Endodermal cell (in vitro differentiated cells): ENCODE data around the gene PHAX. TPM values are rescaled to one million over a fixed set of nuclear protein-coding genes. Genes with fewer than 3 reads are reported as not detected.
A peak's percentile ranks its signal among the peaks of the same experiment; 100 is the strongest.
"Not testable (repeated sequence)": the region's sequence is repeated elsewhere in the genome, so short reads cannot be mapped to it uniquely, and the experiment has no call there.

Experiments used
- DNase-seq: peaks from one replicate; pipeline ENCODE4 v3.0.0-alpha.2; 2017
- H3K27ac ChIP-seq: 2 replicates; pipeline ENCODE4 v1.5.1; 2013; ENCODE audit warnings: mild to moderate bottlenecking, low read depth, low read length, moderate library complexity
- H3K27me3 ChIP-seq: 2 replicates; pipeline ENCODE4 v1.6.1; 2013; ENCODE audit warnings: mild to moderate bottlenecking, low read length, moderate library complexity; ENCODE audit not compliant: insufficient read depth, control insufficient read depth, poor library complexity, severe bottlenecking
- H3K36me3 ChIP-seq: 2 replicates; pipeline ENCODE4 v1.7.0; 2013; ENCODE audit warnings: mild to moderate bottlenecking, low read length, moderate library complexity; ENCODE audit not compliant: control insufficient read depth, insufficient read depth
- H3K4me1 ChIP-seq: one replicate; pipeline ENCODE4 v1.7.0; 2013; ENCODE audit warnings: low read length; ENCODE audit not compliant: control insufficient read depth, insufficient read depth
- H3K4me3 ChIP-seq: 2 replicates; pipeline ENCODE4 v1.5.1; 2013; ENCODE audit warnings: mild to moderate bottlenecking, low read length, moderate library complexity
- H3K9ac ChIP-seq: 2 replicates; pipeline ENCODE4 v1.6.1; 2013; ENCODE audit warnings: mild to moderate bottlenecking, low read length, moderate library complexity; ENCODE audit not compliant: poor library complexity, severe bottlenecking; ENCODE audit errors: extremely low read depth
- H3K9me3 ChIP-seq: 2 replicates; pipeline ENCODE4 v1.6.1; 2013; ENCODE audit warnings: mild to moderate bottlenecking, low read length, moderate library complexity; ENCODE audit not compliant: control insufficient read depth
- H3K27ac Mint-ChIP-seq: 2 replicates; pipeline ENCODE4 v1.8.0; 2020; ENCODE audit warnings: mixed read lengths
- H3K27me3 Mint-ChIP-seq: 2 replicates; pipeline ENCODE4 v1.8.0; 2021; ENCODE audit warnings: mild to moderate bottlenecking, mixed read lengths; ENCODE audit not compliant: insufficient read depth
- H3K36me3 Mint-ChIP-seq: 2 replicates; pipeline ENCODE4 v1.8.0; 2020; ENCODE audit warnings: low read depth, mixed read lengths
- H3K4me1 Mint-ChIP-seq: 2 replicates; pipeline ENCODE4 v1.8.0; 2020; ENCODE audit warnings: mixed read lengths
- H3K4me3 Mint-ChIP-seq: 2 replicates; pipeline ENCODE4 v1.8.0; 2020; ENCODE audit warnings: mild to moderate bottlenecking, moderate library complexity, mixed read lengths
- H3K9me3 Mint-ChIP-seq: 2 replicates; pipeline ENCODE4 v1.8.0; 2020; ENCODE audit warnings: mild to moderate bottlenecking, mixed read lengths
- WGBS, 2 experiments: methylation state at CpG; one replicate each; pipeline versions ENCODE4 v1.1.5 to v1.1.7; 2013; ENCODE audit warnings: missing lambda C conversion rate in 2 of 2, mixed read lengths in 1 of 2; ENCODE audit not compliant: insufficient coverage in 1 of 2, insufficient read length in 1 of 2; 5-methylcytosine and 5-hydroxymethylcytosine counted together
- total RNA-seq, 2 donors: library from RNA; stranded (reverse); fragmentation: NEBNext Ultra II Directional in 1 of 2; extraction: Animal tissue kit (Norgen Biotek cat#: 25700) in 1 of 2; gene quantifications; 2 replicates in 1 of 2; 3 replicates in 1 of 2; pipeline ENCODE4 v1.2.1, GENCODE V29; 2021
- TF ChIP-seq, protein P1 (sequence below): fragments of 200-600 bp; sonication (generic); conservative IDR thresholded peaks from 2 replicates; pipeline ENCODE4 v1.5.0; 2021; ENCODE audit warnings: antibody characterized with exemption, mild to moderate bottlenecking

PHAX gene
- total RNA-seq, 2 donors from 2014 or later: 49.9 to 54.1 TPM

DNA sequence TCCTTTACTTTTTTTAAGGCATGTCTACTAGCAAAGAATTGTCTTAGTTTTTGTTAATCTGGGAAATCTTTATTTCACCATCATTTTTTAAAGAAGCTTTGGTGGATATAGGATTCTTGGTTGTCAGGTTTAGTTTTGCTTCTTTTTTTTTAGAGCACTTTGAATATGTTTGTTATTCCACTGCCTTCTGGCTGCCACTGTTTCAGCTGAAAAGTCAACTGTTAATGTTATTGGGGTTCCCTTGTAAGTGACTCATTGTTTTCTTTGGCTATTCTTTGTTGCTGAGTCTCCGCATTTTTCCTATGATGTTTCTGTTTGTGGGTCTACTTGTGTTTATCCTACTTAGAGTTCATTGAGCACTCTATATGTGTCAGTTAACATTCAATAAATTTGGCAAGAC is 44.4 kb downstream of the PHAX start:
- Histone ChIP-seq H3K4me3 (no peak overlapping the region), H3K36me3 (no peaks in the 10 kb centered on the region), H3K27ac (no peak overlapping the region), H3K9ac (no peak overlapping the region), H3K9me3 (peaks cover 29% of the 10 kb centered on the region), H3K4me1 (no peaks in the 10 kb centered on the region), H3K27me3 (no peaks in the 10 kb centered on the region)
- TF ChIP-seq, protein P1, sequence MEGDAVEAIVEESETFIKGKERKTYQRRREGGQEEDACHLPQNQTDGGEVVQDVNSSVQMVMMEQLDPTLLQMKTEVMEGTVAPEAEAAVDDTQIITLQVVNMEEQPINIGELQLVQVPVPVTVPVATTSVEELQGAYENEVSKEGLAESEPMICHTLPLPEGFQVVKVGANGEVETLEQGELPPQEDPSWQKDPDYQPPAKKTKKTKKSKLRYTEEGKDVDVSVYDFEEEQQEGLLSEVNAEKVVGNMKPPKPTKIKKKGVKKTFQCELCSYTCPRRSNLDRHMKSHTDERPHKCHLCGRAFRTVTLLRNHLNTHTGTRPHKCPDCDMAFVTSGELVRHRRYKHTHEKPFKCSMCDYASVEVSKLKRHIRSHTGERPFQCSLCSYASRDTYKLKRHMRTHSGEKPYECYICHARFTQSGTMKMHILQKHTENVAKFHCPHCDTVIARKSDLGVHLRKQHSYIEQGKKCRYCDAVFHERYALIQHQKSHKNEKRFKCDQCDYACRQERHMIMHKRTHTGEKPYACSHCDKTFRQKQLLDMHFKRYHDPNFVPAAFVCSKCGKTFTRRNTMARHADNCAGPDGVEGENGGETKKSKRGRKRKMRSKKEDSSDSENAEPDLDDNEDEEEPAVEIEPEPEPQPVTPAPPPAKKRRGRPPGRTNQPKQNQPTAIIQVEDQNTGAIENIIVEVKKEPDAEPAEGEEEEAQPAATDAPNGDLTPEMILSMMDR: no peak
- Mint-ChIP-seq H3K27me3 (no peaks in the 10 kb centered on the region), H3K27ac (no peak overlapping the region), H3K4me1 (peaks cover 4% of the 10 kb centered on the region), H3K4me3 (no peak overlapping the region), H3K36me3 (peaks cover 8% of the 10 kb centered on the region), H3K9me3 (peaks cover 27% of the 10 kb centered on the region)
- DNase-seq: no peak
- WGBS, 2 experiments: 93% methylated on average over 1 of the region's 1 CpG; no CpG with 5 or more reads in 1 of the 2 experiments

DNA sequence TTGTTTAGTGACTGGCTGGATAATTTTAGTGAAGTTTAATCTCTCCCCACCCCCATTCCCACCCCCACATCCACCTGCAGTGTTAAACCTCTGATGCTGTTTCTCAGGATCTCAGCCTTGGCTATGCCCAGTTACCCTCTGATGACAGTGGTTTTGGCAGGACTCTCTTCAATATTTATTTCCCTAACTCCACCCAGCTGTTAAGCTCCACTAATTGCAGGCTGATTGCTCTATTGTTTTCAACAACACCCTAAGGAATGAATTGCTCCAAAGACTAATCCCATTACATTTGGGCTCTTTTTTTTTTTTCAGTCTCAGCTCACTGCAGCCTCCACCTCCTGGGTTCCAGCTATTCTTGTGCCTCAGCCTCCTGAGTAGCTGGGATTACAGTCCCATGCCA is 46.3 kb downstream of the PHAX start:
- Histone ChIP-seq H3K27me3 (no peaks in the 10 kb centered on the region), H3K9me3 (peaks cover 29% of the 10 kb centered on the region), H3K9ac (no peak overlapping the region), H3K4me3 (peak overlapping the region; percentile 28), H3K27ac (no peak overlapping the region), H3K36me3 (no peaks in the 10 kb centered on the region), H3K4me1 (no peaks in the 10 kb centered on the region)
- Mint-ChIP-seq H3K4me3 (no peak overlapping the region), H3K36me3 (peaks cover 8% of the 10 kb centered on the region), H3K9me3 (peaks cover 27% of the 10 kb centered on the region), H3K27ac (no peak overlapping the region), H3K27me3 (no peaks in the 10 kb centered on the region), H3K4me1 (peaks cover 4% of the 10 kb centered on the region)
- DNase-seq: no peak
- TF ChIP-seq, protein P1: no peak

DNA sequence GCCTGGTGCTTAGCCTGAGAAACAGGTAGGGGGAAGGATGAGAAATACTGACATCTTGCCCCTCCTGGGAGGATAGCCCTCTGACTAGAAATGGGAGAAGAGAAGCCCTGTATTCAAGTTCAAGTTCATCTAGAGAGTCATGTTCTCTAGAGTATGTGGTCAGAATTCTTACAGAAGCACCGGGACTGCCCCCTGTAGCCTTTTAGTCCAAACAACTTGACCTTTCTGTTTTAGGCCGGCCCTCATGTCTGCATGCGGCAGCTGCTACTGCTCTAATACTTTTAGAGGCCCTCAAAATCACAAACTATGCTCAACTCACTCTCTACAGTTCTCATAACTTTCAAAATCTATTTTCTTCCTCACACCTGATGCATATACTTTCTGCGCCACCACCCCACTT is 47.7 kb downstream of the PHAX start:
- Histone ChIP-seq H3K9me3 (peaks cover 29% of the 10 kb centered on the region), H3K9ac (no peak overlapping the region), H3K4me1 (no peaks in the 10 kb centered on the region), H3K27ac (no peak overlapping the region), H3K36me3 (no peaks in the 10 kb centered on the region), H3K4me3 (no peak overlapping the region), H3K27me3 (no peaks in the 10 kb centered on the region)
- 94% methylated on average over 2 to 4 of the region's 4 CpGs for WGBS, 2 experiments
- Mint-ChIP-seq H3K27ac (no peak overlapping the region), H3K36me3 (peaks cover 8% of the 10 kb centered on the region), H3K4me3 (no peak overlapping the region), H3K4me1 (peaks cover 4% of the 10 kb centered on the region), H3K27me3 (no peaks in the 10 kb centered on the region), H3K9me3 (peaks cover 27% of the 10 kb centered on the region)
- TF ChIP-seq, protein P1: no peak
- no peak for DNase-seq

DNA sequence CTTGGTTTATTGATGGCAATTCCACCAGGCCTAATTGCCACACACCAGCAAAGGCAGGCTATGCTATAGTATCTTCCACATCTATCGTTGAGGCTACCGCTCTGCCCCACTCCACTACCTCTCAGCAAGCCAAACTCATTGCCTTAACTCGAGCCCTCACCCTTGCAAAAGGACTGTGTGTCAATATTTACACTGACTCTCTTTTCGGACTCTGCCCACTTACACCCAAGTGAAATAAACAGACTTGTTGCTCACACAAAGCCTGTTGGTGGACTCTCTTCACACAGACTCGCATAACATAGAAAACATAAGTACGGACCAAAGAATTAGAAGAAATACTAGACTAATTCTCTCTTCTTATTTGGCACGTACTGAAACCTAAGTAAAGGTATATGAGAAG is 48.3 kb downstream of the PHAX start:
- not testable (repeated sequence) for H3K36me3 ChIP-seq, H3K4me3 Mint-ChIP-seq, H3K4me1 Mint-ChIP-seq, H3K27me3 ChIP-seq, H3K36me3 Mint-ChIP-seq, DNase-seq, H3K4me1 ChIP-seq, H3K27ac Mint-ChIP-seq, H3K27ac ChIP-seq, H3K9ac ChIP-seq, H3K4me3 ChIP-seq, H3K27me3 Mint-ChIP-seq
- WGBS, 2 experiments: 90 to 96% methylated on average over 4 to 7 of the region's 7 CpGs
- H3K9me3 Mint-ChIP-seq: peaks cover 26% of the 10 kb centered on the region
- peaks cover 29% of the 10 kb centered on the region for H3K9me3 ChIP-seq

DNA sequence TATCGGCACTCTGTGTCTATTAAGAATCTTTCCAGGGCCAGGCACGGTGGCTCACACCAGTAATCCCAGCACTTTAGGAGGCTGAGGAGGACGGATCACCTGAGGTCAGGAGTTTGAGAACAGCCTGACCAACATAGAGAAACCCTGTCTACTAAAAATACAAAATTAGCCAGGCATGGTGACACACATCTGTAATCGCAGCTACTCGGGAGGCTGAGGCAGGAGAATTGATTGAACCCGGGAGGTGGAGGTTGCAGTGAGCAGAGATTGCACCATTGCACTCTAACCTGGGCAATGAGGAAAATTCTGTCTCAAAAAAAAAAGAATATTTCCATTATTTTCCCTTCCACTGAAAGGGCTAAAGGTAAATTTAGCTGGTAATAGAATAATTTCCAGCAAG is 49.0 kb downstream of the PHAX start:
- not testable (repeated sequence) for H3K27me3 Mint-ChIP-seq, H3K4me3 Mint-ChIP-seq, H3K36me3 ChIP-seq, H3K4me3 ChIP-seq, DNase-seq, H3K4me1 ChIP-seq, H3K4me1 Mint-ChIP-seq, H3K36me3 Mint-ChIP-seq, H3K27ac Mint-ChIP-seq, H3K9ac ChIP-seq, H3K27me3 ChIP-seq, H3K27ac ChIP-seq
- peaks cover 24% of the 10 kb centered on the region for H3K9me3 ChIP-seq
- WGBS, 2 experiments: 78 to 96% methylated on average over 6 of the region's 6 CpGs
- H3K9me3 Mint-ChIP-seq: peaks cover 21% of the 10 kb centered on the region
